ENCODE results near the gene SNX18. TPM values are rescaled to one million over a fixed set of nuclear protein-coding genes. Genes with fewer than 3 reads are reported as not detected.

SNX18 gene
- total RNA-seq, 4 donors from 2014 or later: 50.4 to 89.4 (median 72.8) TPM

DNA sequence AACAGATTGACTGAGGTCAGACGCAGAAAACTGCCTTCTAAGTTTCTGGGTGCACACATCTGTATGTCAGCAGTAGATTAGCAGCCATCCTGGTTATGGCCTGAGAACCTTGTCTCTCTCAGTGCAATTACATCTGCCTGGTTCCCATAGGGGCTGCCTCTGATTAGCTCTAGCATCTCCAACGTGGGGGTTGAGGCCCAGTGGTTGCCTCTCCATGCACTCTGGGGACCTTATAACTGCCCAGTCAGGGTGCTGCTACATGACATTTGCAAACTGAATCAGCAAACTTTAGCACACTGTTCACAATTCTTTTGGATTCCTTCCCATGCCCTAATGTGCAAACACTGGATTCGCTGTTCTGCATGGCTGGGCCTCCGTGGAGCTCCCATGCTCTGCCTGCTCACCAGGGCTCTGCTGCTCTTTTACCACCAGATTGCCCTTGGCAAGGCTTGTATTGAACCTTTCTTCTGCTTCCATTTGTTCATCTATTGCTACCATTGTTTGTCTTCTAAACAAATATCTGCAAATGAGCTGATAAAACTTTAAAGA lies 36.2 kb downstream of the SNX18 start:
- TF ChIP-seq POLR2A (IDR thresholded peaks at IDR 0.05) (no peak), CTCF (IDR thresholded peaks at IDR 0.05) (no peak)
- intact Hi-C loops (cut with DNase I): no loop called here
- Histone ChIP-seq H3K4me1 (peaks cover 8 to 16% of the 10 kb centered on the region in 2 donors), H3K27me3 (no peaks in the 10 kb centered on the region), H3K36me3 (no peaks in the 10 kb centered on the region), H3K4me3 (replicated peaks in 1 of 3) (no peak overlapping the region), H3K9me3 (no peaks in the 10 kb centered on the region), H3K27ac (peak overlapping the region; percentile 14 to 38 (median 37))
- WGBS, 2 donors: 32 to 47% methylated on average over 4 of the region's 4 CpGs
- peak; percentile 72 to 79 for DNase-seq

DNA sequence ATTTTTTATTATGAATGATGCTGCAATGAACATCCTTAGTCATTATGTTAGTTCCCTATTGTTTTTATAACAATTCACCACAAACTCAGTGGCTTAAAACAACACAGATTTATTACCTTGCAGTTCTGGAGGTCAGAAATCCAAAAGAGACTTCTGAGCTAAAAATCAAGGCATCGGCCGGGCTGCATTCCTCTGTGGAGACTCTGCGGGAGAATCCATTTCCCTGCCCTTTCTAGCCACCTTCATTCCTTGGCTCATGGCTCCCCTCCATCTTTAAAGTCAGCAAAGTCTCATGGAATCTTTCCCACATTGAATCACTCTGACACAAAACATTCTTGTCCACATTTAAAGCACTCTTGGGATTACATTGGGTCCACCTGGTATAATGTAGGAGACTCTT lies 38.6 kb downstream of the SNX18 start:
- Histone ChIP-seq H3K36me3 (no peaks in the 10 kb centered on the region), H3K27ac (no peak overlapping the region), H3K4me3 (replicated peaks in 1 of 3) (no peak overlapping the region), H3K27me3 (no peaks in the 10 kb centered on the region), H3K4me1 (peaks cover 8 to 16% of the 10 kb centered on the region in 2 donors), H3K9me3 (no peaks in the 10 kb centered on the region)
- TF ChIP-seq POLR2A (IDR thresholded peaks at IDR 0.05) (no peak), CTCF (IDR thresholded peaks at IDR 0.05) (no peak)
- intact Hi-C loops (cut with DNase I): no loop called here
- no peak for DNase-seq
- WGBS, 2 donors: 53% methylated on average over 3 of the region's 3 CpGs

- no peak overlapping the region for H3K4me3 ChIP-seq (replicated peaks in 1 of 3)
- H3K27me3 ChIP-seq: no peaks in the 10 kb centered on the region
- H3K36me3 ChIP-seq: no peaks in the 10 kb centered on the region
- intact Hi-C loops (cut with DNase I): no loop called here
- H3K4me1 ChIP-seq: peaks cover 8 to 16% of the 10 kb centered on the region in 2 donors
- 92 to 96% methylated on average over 1 of the region's 1 CpG for WGBS, 2 donors
- DNase-seq: no peak
- TF ChIP-seq POLR2A (IDR thresholded peaks at IDR 0.05) (no peak), CTCF (IDR thresholded peaks at IDR 0.05) (no peak)
- no peaks in the 10 kb centered on the region for H3K9me3 ChIP-seq
- no peak overlapping the region for H3K27ac ChIP-seq
Observed at GRCh38 chr5:54558362-54558761, 40.8 kb downstream of the SNX18 start.

GRCh38 chr5:54561651-54562050 lies 44.1 kb downstream of the SNX18 start:
- Histone ChIP-seq H3K36me3 (no peaks in the 10 kb centered on the region), H3K27ac (no peak overlapping the region), H3K4me1 (no peaks in the 10 kb centered on the region), H3K27me3 (no peaks in the 10 kb centered on the region), H3K9me3 (no peaks in the 10 kb centered on the region), H3K4me3 (replicated peaks in 1 of 3) (no peak overlapping the region)
- intact Hi-C loops (cut with DNase I): no loop called here
- TF ChIP-seq POLR2A (IDR thresholded peaks at IDR 0.05) (no peak), CTCF (IDR thresholded peaks at IDR 0.05) (no peak)
- DNase-seq: no peak

GRCh38 chr5:54563083-54563761 lies 45.7 kb downstream of the SNX18 start:
- H3K4me1 ChIP-seq: no peaks in the 10 kb centered on the region
- 100% methylated on average over 1 of the region's 1 CpG for WGBS, 2 donors
- intact Hi-C loops (cut with DNase I): no loop called here
- no peak overlapping the region for H3K4me3 ChIP-seq (replicated peaks in 1 of 3)
- no peak for DNase-seq
- TF ChIP-seq CTCF (IDR thresholded peaks at IDR 0.05): no peak
- no peaks in the 10 kb centered on the region for H3K9me3 ChIP-seq
- H3K27me3 ChIP-seq: no peaks in the 10 kb centered on the region
- H3K27ac ChIP-seq: no peak overlapping the region
- no peaks in the 10 kb centered on the region for H3K36me3 ChIP-seq

All from thyroid gland (tissue), 4 donors.